GM18508 (cell line): ENCODE data around the gene PRR29.
"Not testable (repeated sequence)": the region's sequence is repeated elsewhere in the genome, so short reads cannot be mapped to it uniquely, and the experiment has no call there.

Experiments
- ATAC-seq: cut with Tn5 transposase; IDR thresholded peaks from one replicate; pipeline ENCODE4 v1.9.1; 2021; ENCODE audit warnings: moderate number of reproducible peaks; ENCODE audit not compliant: insufficient read depth, unreplicated experiment

PRR29 gene

GRCh38 chr17:63995626-63996025 lies 2.5 kb upstream of the PRR29 start:
- ATAC-seq, result no peak

DNA sequence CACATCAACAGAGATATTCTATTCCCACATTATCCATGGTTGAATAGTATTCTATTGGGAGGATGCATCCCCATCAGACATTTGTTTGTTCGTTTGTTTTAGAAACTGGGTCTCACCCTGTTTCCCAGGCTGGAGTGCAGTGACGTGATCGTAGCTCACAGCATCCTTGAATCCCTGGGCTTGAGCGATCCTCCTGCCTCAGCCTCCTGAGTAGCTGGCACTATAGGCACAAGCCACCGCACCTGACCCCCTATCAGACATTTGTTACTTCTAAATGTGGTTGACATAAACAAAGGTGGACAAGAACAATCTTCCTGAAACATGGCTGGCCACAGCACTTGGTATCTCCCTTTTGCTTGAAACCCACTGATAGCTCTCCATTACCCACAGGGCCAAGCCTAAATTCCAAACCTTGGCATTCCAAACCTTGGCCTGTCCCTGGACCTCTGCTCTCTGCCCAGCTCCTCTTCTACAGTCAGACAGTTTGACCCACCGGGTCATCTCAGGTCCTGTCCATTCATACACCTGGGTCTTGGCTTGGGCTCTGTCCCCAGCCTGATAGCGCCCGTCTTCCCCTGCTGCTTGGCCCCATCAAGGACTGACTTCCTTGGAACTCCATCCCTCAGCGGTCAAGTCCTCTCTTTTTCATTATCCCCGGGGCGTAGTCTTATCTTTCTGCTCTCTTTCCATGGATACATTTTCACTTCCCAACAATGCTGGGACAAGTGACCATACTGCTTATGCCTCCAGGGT lies 1.5 kb upstream of the PRR29 start:
- ATAC-seq, result no peak

- ATAC-seq, result no peak
Observed at GRCh38 chr17:63997341-63998048, 656 bp upstream of the PRR29 start.

GRCh38 chr17:63998721-63999679 lies 849 bp downstream of the PRR29 start:
- no peak for ATAC-seq

DNA sequence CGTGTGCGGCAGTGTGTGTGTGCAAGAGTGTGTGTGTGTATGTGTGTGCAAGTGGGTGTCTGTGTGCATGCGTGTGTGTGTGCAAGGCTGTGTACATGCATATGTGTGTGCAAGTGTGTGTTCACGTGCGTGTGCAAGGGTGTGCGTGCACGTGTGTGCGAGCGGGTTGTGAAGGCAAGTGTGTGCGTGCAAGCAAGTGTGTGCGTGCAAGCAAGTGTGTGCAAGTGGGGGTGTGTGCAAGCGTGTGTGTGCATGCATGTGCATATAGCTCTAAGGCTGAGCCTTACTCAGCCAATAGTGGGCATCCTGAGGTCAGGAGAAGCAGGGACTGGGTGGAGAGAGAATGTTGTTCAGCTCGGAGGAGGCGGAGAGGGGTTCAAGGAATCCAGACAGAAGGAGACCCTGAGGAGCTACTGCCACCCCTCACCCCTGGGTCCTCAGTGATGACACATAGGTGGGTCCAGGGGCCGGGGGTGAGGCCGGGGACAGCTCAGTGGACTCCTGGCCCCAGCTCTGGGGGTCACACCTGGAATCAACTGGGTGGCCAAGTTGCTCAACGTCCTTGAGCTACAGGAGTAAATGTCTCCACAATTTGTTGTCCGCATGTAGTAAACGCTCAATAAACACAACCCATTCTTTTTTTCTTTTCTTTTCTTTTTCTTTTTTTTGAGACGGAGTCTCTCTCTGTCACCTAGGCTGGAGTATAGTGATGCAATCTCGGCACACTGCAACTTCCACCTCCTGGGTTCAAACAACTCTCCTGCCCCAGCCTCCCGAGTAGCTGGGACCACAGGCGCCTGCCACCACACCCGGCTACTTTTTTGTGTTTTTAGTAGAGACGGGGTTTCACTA lies 1.8 kb downstream of the PRR29 start:
- ATAC-seq, result no peak

- ATAC-seq, result no peak
Observed at GRCh38 chr17:64001091-64001579, 3.0 kb downstream of the PRR29 start.

- ATAC-seq, result no peak
Observed at GRCh38 chr17:64001763-64002529, 3.8 kb downstream of the PRR29 start.

- no peak for ATAC-seq
Observed at GRCh38 chr17:64002658-64003525, 4.7 kb downstream of the PRR29 start.

DNA sequence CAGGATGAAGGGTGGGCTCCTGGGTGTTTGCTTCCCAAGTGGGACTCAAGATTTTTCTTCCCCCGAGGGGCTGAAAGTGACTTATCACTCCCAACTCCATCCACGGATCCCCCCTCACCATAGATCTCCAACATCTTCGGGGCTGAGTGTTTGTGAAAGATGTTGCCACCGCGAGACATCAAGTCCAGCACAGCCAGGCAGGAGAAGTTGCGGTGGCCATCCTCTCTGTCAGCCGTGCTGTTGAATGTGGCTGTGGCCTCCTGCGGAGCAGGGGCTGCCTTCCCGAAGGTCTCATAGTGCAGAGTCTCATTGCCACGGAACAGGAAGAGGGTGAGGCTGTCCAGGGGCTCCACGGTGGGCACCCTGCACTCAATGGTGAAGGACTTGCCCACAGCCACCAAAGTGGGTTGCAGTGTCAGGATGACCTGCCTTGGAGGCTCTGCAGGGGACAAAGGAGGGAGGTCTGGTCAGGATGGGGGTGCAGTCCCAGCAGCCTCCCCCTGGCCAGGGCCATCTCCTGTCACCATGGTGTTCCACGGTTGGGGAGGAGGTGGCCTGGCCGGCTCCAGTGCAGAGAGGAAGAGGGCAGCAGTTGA lies 5.5 kb downstream of the PRR29 start:
- no peak for ATAC-seq

GRCh38 chr17:64004218-64004770 lies 6.1 kb downstream of the PRR29 start:
- ATAC-seq, result no peak

GRCh38 chr17:64004903-64005733 lies 7.0 kb downstream of the PRR29 start:
- ATAC-seq, result no peak

DNA sequence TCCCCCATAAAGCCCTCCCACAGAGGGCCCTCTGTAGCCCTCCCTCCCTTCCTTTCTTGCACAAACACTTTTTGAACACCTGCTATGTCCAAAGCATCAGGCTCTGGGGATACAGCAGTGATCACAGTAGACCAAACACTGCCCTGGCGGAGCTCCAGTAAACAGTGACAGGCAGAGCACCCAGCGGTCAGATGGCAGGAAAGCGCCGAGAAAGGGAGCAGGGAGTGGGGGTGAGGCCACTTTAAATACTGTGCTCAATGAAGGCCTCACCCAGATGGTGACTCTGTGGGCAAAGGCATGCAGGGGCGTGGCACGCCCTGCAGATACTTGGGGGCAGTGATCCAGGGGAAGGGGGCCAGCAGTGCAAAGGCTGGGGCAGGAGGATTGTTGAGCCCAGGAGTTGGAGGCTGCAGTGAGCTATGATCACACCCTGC lies 7.6 kb downstream of the PRR29 start:
- ATAC-seq, result no peak

DNA sequence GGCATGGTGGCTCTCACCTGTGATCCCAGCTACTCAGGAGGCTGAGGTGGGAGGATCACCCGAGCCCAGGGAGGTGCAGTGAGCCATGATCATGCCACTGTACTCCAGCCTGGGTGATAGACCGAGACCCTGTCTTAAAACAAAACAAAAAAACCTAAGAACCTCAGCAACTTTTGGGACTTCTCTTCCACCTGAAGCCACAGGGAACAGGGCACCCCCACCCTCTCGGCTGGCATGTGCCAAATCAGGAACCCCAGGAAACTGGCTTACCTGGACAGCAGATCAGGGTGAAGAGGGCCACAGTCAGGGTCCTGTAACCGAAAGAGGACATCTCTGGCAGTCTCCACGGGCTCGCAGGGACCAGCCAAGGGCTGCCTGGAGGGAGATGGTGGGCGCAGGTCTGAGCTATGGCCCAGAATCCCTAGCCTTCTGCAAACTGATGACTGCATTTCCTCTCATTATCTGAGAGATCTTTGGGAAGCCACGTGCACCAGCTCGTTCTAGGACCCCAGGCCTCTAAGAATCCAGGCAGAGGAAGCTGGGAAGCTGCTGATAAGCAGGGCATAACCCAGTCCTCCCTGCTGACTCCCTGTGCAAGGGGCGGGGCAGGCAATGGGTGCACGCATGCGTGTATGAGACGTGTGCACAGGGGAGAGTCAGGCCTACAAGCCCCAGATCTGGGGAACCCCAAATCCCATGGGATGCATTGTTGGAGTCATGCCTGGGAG lies 8.4 kb downstream of the PRR29 start:
- no peak for ATAC-seq

GRCh38 chr17:64007089-64007837 lies 9.1 kb downstream of the PRR29 start:
- not testable (repeated sequence) for ATAC-seq

- ATAC-seq, result no peak
Observed at GRCh38 chr17:64007838-64008282, 9.7 kb downstream of the PRR29 start.
